GM12891 (cell line): ENCODE results near the gene ADCK1.

Source experiments
- POLR2A ChIP-seq: IDR thresholded peaks from 2 replicates; pipeline ENCODE4 v1.6.1; 2011; ENCODE audit warnings: low read depth, low read length, control low read depth
- POLR2AphosphoS5 ChIP-seq: IDR thresholded peaks from 2 replicates; pipeline ENCODE4 v1.6.1; 2011; ENCODE audit warnings: low read depth, low read length, control low read depth
- TAF1 ChIP-seq: IDR thresholded peaks from 2 replicates; pipeline ENCODE4 v1.6.1; 2011; ENCODE audit warnings: low read depth, low read length, control low read depth

GRCh38 chr14:77914073-77914721 is 114.3 kb downstream of the ADCK1 start:
- TF ChIP-seq POLR2A: no peak
- no peak for TF ChIP-seq TAF1
- no peak for TF ChIP-seq POLR2AphosphoS5
